HG02981 (cell line): ENCODE measurements around the gene SYNRG.

Experiments
- ATAC-seq: cut with Tn5 transposase; IDR thresholded peaks from one replicate; pipeline ENCODE4 v1.9.1; 2021; ENCODE audit warnings: mild to moderate bottlenecking, moderate library complexity; ENCODE audit not compliant: unreplicated experiment

SYNRG gene

GRCh38 chr17:37502009-37502936 is 106.9 kb downstream of the SYNRG start:
- no peak for ATAC-seq

- no peak for ATAC-seq
Observed at GRCh38 chr17:37500378-37500777, 108.8 kb downstream of the SYNRG start.

DNA sequence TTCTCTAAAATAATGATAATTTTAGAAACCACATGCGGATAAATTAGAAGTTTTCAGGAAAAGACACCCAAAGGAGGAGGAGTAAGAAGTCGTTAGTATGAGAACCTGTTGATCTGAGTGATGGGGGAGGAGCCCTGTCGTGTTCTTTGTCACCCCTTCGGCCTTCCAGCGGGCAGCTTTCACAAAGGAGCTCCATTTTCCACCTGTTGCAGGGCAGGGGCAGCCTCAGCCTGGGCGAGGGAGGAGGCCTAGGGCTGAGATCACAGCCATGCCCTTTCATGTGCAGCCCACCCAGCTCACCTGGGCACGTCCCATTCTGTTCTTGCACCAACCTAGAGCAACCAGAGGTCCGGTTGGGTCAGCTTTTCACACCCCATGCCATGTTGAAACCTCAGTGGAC is 114.2 kb downstream of the SYNRG start:
- no peak for ATAC-seq

DNA sequence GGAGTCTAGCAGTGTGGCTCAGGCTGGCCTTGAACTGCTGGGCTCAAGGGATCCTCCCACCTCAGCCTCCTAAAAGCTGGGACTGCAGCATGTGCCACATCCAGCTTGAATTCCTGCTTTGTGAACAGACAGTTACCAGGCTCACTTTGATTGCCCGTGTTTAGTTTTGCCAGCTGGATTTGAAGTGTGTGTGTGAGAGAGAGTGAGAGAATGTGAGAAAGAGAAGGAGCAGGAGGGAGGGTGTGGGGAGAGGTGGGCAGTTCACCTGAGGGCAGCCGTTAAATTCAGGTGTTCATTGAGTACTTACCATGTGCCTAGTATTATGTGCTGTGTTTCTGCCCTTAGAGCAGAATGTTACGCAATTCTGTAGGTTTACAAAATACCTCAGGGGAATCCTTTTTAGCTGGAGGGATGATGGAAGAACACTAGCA is 114.8 kb downstream of the SYNRG start:
- ATAC-seq, result no peak

- ATAC-seq, result no peak
Observed at GRCh38 chr17:37493249-37494027, 115.8 kb downstream of the SYNRG start.

- no peak for ATAC-seq
Observed at GRCh38 chr17:37492167-37492566, 117.1 kb downstream of the SYNRG start.

DNA sequence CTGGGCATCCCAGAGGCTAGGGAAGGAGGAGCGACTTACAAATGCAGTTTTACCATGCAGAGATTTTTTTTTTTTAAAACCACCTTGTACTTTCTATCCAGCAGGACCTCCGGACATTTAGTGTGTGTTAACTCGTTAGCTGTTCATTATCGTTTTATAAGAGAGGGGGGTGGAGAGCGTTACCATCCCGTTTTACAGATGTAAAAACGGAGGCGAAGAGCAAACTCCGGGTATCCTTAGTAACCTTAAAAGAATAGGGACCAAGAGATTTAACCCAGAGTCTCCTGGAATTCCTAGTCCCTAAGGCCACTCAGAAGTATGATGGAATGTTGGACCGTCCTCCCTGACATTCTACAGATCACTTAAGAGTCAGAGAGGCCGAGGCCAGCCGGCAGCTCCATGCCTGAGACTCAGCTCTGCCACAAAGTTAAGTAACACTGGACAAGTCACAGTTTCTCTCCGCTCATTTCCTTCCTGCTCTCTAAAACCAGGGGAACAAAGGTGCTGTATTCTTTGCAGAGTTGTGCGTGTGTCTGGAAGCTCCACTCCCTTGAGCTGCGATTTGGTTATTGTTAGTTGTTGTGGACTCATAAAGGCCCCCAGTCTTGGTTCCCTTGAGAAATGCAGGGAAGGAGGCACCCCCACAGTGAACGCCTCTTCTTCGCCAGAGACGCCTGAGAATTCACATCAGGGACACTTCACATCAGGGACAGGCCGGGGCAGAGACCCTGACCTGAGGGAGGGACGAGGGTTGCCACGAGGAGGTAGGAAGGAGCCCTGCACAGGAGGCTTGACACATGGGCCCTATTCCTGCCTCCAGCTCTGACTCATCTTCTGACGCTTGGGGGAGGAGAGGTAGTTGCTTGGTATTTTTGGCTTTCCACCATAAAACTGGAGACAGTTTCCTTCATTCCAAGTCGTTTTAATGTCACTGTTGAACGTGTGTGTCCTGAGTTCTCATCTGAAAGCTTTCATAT is 118.3 kb downstream of the SYNRG start:
- ATAC-seq, result no peak

GRCh38 chr17:37490022-37490587 is 119.1 kb downstream of the SYNRG start:
- peak; percentile 46 for ATAC-seq

DNA sequence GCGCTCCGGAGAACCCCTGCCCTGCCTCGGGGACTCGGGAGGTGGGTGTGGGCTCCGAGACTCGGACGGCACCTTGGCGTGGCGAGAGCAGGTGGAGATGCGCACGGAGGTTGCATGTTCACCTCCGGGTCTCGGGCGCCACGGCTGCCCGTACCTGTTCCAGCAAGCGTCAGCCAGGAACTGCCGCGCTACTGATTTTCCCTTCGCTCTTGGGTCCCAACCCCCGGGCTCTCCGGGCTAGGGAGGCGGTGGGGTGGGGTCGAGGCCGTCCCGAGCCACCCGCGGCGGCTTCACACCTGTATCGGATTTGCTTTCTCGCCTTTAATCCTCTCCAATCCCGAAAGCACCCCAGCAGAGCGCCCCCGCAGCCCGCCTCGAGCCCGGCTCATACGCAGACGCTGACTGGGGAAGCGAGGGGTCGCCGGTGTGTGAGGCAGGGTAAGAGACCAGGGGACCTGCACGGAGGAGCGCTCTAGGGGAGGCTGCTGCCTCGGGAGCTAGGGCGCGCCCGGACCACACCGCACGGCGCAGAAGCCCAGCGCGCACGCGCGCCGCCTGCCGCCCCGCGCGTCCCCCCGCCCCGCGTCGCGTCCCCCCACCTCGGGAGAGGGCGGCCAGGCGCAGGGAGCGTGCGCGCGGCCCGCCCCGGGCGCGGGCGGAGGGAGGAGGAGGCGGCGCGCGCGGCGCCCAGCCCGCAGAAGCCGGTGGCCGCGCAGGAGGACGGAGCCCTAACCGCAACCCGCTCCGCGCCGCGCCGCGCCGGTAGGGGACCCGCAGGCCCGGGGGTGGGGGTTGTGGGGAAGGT is 119.8 kb downstream of the SYNRG start, which contains the start of gene DUSP14:
Gene DUSP14 (plus strand): TSS at position 695 of the 805 bp plus-strand sequence. CDS start 22,382 bp downstream, outside the sequence.
- ATAC-seq, result peak; percentile 66

- ATAC-seq, result no peak
Observed at GRCh38 chr17:37488607-37489196, 120.5 kb downstream of the SYNRG start.

DNA sequence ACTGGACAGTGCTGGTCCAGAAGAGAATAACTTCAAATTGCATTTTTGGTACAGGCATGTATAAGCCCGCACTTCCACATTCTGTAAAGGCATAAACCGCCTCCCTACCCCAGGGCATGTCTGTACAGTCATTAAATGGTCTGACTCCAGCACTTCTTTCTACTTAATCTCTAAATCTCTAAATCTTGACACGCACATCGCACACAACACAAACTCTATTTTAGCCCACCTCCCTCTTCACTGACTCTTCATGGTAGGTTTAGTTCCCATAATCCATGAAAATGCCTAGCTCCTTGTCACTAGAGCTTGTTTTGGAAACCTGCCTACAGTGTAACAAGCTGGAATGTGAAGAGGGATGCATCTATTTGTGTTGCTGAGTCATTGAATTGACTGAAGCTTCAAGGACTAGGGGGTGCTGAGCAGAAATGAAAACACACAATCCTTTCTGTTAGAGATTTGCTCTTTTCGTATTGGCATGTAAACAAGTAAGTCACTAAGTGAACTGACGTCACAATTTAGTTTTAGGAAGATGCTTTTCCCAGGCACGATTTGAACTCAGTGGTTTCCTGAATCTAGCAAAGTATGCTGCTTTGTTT is 121.1 kb downstream of the SYNRG start:
- no peak for ATAC-seq

GRCh38 chr17:37485938-37486570 is 123.2 kb downstream of the SYNRG start:
- no peak for ATAC-seq

GRCh38 chr17:37483311-37484039 is 125.7 kb downstream of the SYNRG start:
- ATAC-seq, result no peak

- ATAC-seq, result no peak
Observed at GRCh38 chr17:37481001-37481665, 128.1 kb downstream of the SYNRG start.

- no peak for ATAC-seq
Observed at GRCh38 chr17:37480427-37480826, 128.8 kb downstream of the SYNRG start.

GRCh38 chr17:37479025-37479424 is 130.2 kb downstream of the SYNRG start:
- ATAC-seq, result no peak

DNA sequence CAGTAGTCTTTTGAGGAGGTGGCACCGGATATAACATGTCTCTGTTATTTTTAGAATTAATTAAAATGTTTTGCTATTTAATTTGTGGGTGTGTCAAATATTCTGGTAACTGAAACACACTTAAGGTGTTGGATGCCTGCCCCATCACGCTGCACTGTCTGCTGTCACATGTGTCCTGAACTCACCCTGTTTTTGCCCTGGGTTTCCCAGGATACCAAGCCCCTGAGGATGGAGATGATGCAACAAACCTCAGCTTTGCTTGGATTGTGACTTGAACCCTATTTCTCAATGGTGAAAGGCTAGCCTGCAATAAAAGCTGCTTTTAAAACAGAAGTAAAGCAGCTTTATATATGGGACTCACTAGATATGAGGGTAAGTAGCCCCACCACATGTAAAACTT is 131.0 kb downstream of the SYNRG start:
- ATAC-seq, result no peak
